NCI-H82 treated with DMSO at 0.1 percent for 48 hours (cell line): ENCODE measurements around the gene KRTAP20-4.

Experiments used
- DNase-seq: peaks from one replicate; lab custom pipeline; 2025; ENCODE audit not compliant: unreplicated experiment; lab: John Stamatoyannopoulos, UW

The KRTAP20-4 gene

DNA sequence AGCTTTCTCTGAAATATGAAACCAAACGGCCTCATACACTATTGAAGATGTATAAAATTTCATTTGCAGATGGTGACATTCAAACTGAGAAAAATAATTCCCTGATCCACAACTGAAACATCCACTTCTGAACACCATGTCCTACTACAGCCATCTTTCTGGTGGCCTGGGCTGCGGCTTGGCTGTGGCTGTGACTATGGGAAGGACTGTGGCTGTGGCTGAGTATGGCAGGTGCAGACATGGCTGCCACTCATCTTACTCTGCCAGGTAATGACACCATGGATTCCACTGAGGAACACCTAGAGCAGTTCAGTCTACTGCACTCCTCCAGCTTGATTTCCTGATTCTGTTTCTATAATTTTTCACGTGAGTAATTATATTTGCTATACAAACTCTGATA, at the start of gene KRTAP20-4:
Gene KRTAP20-4 (plus strand): TSS at position 106 of the 400 bp plus-strand sequence.
- no peak for DNase-seq

DNA sequence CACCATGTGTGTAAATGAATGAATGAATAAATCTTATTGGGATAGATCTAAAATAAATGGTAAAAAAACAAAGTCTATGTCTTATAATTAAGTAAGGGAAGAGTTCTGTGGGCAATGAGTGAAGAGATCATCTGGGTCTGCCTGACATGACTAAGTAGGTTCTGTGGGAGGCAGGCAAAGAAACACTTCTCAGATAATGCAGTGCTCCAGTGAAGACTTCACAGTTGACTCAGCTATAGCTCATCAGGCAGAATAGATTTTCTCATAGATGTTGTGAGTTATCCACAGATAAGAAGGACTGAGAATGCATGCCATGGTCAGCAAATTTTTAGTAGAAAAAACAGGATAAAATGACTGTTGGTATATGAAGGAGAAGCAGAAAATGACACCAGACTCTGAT, 42.7 kb upstream of the KRTAP20-4 start:
- DNase-seq, result no peak

DNA sequence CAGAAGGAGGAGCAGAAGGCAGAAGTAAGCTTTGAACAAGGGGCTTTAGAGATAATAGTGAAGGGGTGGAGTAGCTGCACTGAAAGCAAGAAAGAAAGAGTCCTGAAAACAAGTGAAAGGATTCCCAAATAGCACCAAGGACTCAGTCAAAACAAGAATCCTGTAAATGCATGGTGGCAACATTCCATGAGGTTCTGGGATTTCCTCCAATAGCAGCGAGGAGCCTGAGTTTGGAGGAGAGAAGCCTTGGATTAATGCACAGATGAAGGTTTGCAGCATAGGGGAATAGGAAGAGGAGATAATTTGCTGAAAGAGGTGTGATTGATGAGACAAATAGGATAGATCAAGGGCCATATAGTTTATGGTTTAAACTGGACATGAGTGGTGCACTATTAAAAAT, 41.1 kb upstream of the KRTAP20-4 start:
- no peak for DNase-seq

DNA sequence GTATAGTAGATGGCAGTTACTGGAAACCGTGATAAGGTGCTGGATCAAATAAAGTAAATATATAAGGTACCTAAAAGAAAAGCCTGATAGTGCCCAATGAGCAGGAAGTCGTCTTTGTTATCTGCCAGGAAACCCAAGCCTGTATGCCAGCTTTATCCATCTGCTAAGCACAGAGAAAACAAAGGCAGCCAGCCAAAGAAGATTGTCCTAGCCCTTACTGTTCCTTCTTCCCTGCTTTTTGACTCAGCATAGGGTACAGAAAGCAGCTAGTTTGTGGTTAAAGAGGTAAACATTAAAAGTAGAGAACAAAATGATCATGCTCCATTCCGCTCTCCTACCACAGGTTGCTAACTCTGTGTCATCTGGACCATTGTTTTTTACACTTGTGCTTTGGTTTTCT, 40.3 kb upstream of the KRTAP20-4 start:
- DNase-seq, result no peak

DNA sequence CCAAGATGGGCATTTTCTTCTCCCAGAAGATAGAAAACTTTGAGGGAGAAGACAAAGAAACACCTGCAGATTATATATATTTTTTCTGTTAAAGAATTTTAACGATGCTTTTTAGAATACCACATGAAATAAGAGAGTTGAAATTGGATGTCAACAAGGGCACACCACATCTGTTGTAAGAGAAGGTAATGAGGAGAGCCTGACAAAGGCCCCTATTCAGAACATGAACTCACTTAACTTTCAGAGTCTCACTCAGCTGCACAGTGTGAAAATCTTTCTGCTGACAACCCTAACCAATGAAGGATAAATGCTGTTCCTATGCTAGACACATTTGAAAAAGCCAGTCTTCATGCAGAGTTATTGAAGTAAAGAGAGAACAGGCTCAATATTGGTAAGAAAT, 37.6 kb upstream of the KRTAP20-4 start:
- DNase-seq, result no peak

DNA sequence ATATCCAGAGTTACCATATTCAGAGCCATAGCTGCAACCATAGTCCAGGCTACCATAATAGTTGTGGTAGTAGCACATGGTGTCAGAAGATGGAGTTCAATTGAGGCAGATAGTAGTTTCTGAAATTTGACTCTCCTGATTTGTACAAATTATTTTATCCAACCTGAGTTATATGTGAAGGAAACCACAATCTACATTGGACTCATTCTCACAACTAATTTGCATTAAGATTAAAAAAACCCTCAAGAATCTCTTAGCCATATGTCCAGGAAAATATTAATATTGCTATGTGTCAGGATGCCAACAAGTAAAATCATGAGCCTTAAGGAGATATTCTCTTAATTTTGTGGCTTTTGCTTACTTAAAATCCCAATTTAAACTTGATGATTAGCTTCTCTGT, 30.1 kb upstream of the KRTAP20-4 start, which contains the start of gene KRTAP22-2:
Gene KRTAP22-2 (minus strand): TSS at position 101 of the 400 bp plus-strand sequence.
- no peak for DNase-seq

DNA sequence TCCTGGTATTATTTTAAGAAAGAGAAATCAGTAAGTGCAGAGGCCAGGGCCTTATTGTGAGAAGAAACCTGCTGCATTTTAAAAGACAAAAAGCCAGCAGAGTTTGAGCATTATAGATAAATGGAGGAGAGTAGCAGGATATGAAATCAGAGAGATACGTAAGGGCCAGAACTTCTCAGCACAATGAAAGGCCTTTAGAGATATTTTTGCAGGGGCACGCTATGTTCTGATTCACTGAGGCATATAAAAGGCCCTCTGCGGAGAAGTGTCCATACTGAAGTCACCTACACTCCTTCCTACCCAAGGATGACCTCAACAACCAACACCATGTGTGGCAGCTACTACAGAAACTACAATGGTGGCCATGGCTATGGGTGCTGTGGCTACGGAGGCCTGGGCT, 28.3 kb upstream of the KRTAP20-4 start, which contains the start of gene KRTAP6-3:
Gene KRTAP6-3 (plus strand): TSS at position 301 of the 400 bp plus-strand sequence. CDS start 6 bp downstream, at position 307.
- DNase-seq, result no peak

DNA sequence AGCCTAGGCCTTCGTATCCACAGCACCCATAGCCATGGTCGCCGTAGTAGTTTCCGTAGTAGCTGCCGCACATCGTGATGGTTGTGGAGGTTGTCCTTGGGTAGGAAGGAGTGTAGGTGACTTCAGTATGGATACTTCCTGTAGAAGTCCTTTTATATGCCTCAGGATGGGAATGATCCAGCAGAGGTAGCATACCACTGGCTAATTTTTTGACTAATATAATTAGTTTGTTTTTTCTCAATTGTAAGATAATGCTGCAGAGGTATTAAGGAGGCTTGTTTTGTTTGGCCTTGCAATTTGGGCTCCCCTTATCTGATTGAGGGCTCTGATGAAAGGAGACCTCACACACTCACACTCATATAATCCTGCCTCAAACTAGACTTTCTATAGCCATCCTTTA, 21.6 kb upstream of the KRTAP20-4 start, which contains the start of gene KRTAP6-2:
Gene KRTAP6-2 (minus strand): TSS at position 101 of the 400 bp plus-strand sequence. CDS start 28 bp downstream, at position 73.
- no peak for DNase-seq

DNA sequence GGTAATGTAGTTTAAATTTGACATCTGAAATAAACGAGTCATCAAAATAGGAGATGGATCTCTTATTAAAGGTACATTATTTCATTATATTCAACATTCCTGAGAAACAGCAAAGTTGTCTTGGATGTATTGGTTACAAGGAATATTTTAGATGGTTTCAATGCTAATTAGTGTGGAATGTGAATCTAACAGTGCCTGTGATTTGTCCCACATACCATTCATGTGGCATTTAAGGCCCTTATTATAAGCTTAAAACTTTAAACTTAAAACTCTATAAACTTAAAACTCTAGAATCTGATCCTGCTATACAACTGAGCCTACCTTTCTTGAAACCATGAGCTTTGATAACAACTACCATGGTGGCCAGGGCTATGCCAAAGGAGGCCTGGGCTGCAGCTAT, 19.6 kb upstream of the KRTAP20-4 start, which contains the start of gene KRTAP22-1:
Gene KRTAP22-1 (plus strand): TSS at position 301 of the 400 bp plus-strand sequence.
- DNase-seq, result no peak

DNA sequence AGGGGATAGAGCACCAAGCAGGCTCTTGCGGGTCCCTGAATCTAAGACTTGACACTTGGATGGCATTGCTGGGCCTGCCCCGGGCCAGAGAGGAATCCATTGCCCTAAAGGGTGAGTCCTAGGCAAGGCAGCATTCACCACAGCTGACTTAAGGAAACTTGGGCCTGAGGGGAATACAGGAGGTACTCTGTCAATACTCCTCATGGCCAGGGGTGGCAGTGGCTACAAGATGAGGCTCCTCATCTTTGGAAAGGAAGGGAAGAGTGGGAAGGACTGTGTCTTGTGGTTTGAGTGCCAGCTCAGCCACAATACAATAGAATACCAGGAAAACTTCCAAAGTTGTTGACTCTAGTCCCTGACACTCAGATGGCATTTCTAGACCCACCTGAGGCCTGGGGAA, 14.5 kb upstream of the KRTAP20-4 start:
- no peak for DNase-seq

DNA sequence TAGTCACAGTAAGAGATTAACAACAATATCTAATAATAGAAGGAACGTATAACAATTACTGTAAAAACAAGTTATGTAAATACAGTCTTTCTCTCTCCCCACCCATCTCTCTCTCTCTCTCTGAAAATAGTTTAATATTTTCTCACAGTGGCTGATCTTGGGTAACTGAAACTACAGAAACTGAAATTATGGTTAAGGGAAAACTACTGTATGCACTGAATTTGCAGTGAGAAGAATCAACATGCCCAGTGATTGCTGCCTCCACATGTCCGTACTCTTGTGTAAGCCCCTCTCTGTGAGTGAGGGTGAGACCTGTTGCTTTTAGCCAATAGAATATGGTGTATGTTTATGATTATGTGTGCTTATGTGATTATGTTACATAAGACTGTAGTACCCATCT, 8.3 kb upstream of the KRTAP20-4 start:
- DNase-seq, result no peak

DNA sequence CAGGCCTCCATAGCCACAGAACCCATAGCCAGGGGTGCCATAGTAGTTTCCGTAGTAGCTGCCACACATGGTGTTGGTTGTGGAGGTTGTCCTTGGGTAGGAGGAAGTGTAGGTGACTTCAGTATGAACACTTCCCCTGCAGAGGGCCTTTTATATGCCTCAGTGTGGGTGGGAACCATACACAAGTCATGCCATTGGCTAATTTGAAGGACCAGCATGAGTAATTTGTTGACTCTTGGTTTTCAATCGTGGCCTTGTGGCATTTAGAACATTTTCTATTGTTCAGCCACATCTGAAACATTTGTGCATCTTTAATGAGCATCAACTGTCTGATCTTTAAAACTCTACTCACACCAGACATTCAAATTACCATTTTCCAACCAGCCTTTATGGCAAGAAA, 6.6 kb upstream of the KRTAP20-4 start, which contains the start of gene KRTAP6-1:
Gene KRTAP6-1 (minus strand): TSS at position 95 of the 400 bp plus-strand sequence. CDS start 26 bp downstream, at position 69.
- DNase-seq, result no peak

DNA sequence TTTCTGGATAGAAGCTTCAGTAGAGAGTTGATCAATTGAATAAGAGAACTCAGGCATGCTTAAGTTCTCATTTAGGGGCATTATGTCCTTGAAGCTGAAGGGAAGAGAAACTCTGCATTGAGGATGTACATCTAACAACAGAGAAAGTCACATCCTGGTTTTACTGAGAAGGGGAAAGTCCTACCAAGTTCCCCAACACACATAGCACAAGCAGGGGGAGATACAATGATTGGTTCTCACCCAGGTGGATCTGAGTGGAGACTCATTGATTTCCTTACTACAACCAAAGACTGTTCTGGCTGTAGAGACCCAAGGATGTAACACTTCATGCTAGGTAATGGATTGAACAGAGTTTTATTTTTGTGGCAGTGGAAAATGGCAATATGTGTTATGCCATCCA, 5.2 kb upstream of the KRTAP20-4 start:
- DNase-seq, result no peak

DNA sequence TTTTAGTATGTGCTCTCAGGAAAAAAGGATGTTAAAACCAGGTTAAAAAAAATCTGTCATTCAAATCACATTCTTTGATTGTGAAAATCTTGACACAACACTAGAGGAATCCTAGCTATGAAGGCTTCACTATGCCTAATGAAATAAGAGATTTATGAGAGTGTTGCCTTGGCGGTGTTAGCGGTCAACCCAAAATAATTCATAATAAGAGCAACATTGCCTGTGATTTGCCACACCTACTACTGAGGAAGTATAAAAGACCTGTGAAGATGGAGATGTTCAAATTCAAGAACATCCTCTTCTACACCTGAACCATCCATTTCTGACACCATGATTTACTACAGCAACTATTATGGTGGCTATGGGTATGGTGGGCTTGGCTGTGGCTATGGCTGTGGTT, 4.3 kb upstream of the KRTAP20-4 start, which contains the start of gene KRTAP20-1:
Gene KRTAP20-1 (plus strand): TSS at position 301 of the 400 bp plus-strand sequence. CDS start 30 bp downstream, at position 331.
- DNase-seq, result no peak

DNA sequence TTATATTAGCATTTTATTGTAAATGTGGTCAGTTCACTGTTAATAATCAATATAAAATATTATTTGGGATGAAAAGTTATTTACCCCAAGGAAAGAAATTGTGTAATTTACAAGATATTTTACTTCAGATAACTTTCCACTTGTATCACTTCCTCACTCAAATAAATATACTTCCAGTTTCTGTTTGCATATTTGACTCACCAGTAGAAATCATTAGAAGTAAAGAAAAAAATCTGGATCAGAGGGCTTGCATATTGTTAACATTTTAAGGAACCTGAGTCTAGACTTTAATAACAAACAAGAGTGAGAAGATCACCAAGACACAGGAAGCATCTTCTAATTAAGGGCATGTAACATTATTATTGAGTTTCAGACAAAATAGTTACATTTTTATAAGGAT, 347 bp upstream of the KRTAP20-4 start:
- no peak for DNase-seq

DNA sequence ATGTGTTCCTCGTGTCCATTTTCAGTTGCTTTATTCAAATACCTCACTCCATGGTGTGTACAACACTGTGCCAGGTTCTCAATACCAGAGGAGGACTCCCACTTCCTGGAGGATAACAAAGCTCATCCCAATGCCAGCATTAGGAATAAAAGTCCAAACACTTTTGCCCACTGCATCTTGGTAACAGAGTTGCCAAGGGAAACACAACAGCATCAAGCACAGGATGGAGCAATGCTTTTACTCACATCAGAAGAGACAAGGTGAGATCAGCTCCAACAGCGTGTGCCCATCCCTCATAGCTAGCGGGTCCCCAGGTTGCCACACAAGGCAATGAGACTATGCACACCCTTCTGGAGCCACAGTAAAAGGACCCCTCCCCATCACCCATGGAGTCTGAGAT, 2.9 kb downstream of the KRTAP20-4 start:
- DNase-seq, result no peak

DNA sequence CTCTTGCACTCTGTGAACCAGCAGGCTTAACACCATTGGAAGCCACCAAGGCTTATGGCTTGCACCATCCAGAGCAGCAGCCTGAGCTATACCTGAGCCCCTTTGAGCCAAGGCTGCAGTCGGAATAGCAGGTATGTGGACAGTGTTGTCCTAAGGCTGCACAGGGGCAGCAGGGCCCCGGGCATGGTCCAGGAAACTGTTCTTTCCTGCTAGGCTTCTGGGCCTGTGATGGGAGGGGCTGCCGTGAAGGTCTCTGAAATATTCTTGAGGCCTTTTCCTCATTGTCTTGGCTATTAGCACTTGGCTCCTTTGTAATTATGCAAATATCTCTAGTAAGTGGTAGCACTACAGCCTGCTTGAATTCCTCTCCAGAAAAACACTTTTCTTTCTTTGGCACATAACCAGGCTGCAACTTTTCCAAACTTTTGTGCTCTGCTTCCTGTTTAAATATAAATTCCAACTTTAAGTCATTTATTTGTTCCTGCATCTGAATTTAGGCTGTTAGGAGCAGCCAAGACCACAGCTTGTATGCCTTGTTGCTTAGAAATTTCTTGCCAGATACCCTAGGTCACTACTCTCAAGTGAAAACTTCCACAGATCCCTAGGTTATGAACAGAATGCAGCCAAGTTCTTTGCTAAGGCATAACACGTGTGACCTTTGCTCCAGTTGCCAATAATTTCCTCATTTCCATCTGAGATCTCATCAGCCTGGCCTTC, 5.2 kb downstream of the KRTAP20-4 start:
- DNase-seq, result no peak

DNA sequence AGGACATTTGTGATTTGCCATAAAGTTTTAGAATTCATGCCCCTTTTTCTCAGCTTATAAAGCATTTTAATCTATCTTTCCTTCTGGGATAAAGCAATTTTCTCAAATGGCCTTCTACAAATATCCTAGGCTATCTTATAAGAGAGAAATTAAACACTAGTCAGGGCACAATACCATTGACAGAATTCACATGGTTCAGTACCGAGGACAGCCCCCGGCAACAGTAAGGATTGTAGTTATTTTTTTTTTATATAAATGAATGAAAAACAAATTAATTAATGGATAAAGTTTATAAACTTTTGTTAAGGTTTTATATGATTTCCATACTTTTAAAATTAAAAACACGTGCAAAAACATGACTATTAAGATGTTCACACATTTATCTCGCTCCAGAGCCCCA, 7.7 kb downstream of the KRTAP20-4 start:
- DNase-seq, result no peak

DNA sequence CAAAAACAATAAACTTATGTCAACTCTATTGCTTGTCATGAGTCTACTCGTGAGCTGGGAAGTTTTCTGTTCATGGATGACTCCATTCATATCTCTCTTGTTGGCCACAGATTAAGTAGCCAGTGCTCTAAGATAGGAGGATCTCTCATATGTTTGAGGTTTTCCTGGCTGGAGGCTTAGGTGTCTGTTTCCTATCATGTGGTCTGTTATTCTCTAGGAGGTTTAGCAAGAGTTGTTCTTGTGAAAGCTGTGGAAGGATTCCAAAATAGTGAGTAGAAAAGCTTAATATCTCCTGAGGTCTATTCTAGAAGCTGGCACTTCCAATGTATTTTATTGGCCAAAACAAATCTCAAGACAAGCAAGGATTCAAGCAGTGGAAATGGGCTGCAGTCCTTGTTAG, 8.8 kb downstream of the KRTAP20-4 start:
- DNase-seq, result no peak

DNA sequence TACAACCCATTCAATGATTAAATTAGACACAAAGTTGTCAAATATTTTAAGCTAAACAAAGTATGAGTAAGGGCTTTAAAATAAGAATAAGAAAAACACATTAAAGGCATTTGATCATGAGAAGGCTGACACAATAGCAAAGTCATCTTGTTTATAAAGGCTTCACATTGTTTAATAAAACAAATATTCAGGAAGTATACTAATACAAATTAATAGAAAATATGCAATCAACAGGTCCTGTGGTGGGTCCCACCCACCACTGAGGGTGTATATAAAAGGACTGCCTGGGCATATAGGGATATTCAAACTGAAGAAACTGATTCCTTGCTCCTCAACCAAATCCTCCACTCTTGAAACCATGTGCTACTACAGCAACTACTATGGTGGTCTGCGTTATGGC, 14.5 kb downstream of the KRTAP20-4 start, which contains the start of gene KRTAP20-2:
Gene KRTAP20-2 (plus strand): TSS at position 301 of the 400 bp plus-strand sequence. CDS start 58 bp downstream, at position 359.
- DNase-seq, result no peak

DNA sequence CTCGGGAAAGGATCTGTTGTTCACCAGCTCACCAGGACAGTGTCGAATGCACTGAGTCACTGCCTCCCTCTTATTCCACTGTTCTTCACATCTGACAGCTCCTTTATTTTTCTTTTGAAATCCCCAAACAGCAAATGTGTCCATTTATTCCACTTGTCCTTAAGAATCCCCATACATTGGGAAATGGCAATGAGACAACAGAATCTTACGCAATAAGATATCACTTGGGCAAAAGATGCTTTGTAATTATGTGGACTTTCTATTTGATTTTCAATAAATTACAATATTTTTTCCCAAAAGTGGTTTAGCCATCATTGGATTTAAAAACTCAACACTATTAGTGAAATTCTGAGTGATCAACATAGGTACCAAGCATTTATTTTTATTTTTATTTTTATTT, 18.3 kb downstream of the KRTAP20-4 start:
- no peak for DNase-seq

DNA sequence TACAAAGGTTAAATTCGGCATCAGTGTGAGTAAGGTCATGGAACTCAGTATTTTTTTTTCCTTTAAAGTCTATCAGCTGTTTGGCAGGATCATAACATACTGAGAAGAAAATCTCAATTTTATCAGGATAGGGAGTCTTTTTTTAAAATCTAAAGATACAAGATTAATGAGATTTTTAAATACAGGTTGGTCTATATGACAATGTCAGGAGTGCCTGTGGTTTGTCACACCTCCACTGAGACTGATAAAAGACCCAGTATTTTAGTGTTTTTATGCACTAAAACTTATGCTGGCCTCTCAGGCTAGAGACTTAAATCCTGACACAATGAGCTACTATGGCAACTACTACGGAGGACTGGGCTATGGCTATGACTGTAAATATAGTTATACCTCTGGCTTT, 22.1 kb downstream of the KRTAP20-4 start, which contains the start of gene KRTAP20-3:
Gene KRTAP20-3 (plus strand): TSS at position 301 of the 400 bp plus-strand sequence.
- DNase-seq, result no peak
